Right hindlimb (tissue), 1 donor: ENCODE data around the gene EIF4A2.
"Not testable (repeated sequence)": the region's sequence is repeated elsewhere in the genome, so short reads cannot be mapped to it uniquely, and the experiment has no call there.

ENCODE experiments used
- DNase-seq: peaks from one replicate; pipeline ENCODE4 v3.0.0-alpha.2; 2018

EIF4A2 gene

GRCh38 chr3:186785495-186786018 lies 2.2 kb downstream of the EIF4A2 start:
- DNase-seq = no peak

- DNase-seq = no peak
Measured at GRCh38 chr3:186786922-186787321, 3.5 kb downstream of the EIF4A2 start.

- no peak for DNase-seq
Measured at GRCh38 chr3:186787642-186788481, 4.5 kb downstream of the EIF4A2 start.

GRCh38 chr3:186788482-186789370 lies 5.3 kb downstream of the EIF4A2 start:
- DNase-seq = no peak

GRCh38 chr3:186789554-186790260 lies 6.3 kb downstream of the EIF4A2 start:
- no peak for DNase-seq

GRCh38 chr3:186790261-186790981 lies 7.0 kb downstream of the EIF4A2 start:
- DNase-seq = no peak

GRCh38 chr3:186798239-186798874 lies 15.0 kb downstream of the EIF4A2 start:
- DNase-seq = no peak

- DNase-seq = no peak
Measured at GRCh38 chr3:186800285-186800684, 16.9 kb downstream of the EIF4A2 start.

- no peak for DNase-seq
Measured at GRCh38 chr3:186802701-186803100, 19.3 kb downstream of the EIF4A2 start.

- not testable (repeated sequence) for DNase-seq
Measured at GRCh38 chr3:186803447-186803846, 20.1 kb downstream of the EIF4A2 start.

- DNase-seq = peak; percentile 89
Measured at GRCh38 chr3:186806089-186807055, 23.0 kb downstream of the EIF4A2 start, which contains the start of gene RFC4. Gene RFC4 (minus strand): TSS chr3:186806482. CDS start chr3:186804713, 1,769 bp downstream.

- DNase-seq = no peak
Measured at GRCh38 chr3:186807231-186807630, 23.9 kb downstream of the EIF4A2 start.

GRCh38 chr3:186810336-186810996 lies 27.1 kb downstream of the EIF4A2 start:
- DNase-seq = no peak

- DNase-seq = not testable (repeated sequence)
Measured at GRCh38 chr3:186811313-186811712, 27.9 kb downstream of the EIF4A2 start.

- DNase-seq = no peak
Measured at GRCh38 chr3:186814100-186814499, 30.7 kb downstream of the EIF4A2 start.

GRCh38 chr3:186815435-186815834 lies 32.1 kb downstream of the EIF4A2 start:
- DNase-seq = no peak

GRCh38 chr3:186818516-186818915 lies 35.1 kb downstream of the EIF4A2 start:
- no peak for DNase-seq

- DNase-seq = no peak
Measured at GRCh38 chr3:186818956-186819355, 35.6 kb downstream of the EIF4A2 start.
